GM12874 (cell line): Measurements from ENCODE around the gene NUBP1.

Experiments
- TF ChIP-seq, protein P1 (sequence below): IDR thresholded peaks from 2 replicates; pipeline ENCODE4 v1.5.1; 2011; ENCODE audit warnings: low read depth, mild to moderate bottlenecking, control low read depth, low read length, moderate library complexity; ENCODE audit not compliant: insufficient read depth

The NUBP1 gene

GRCh38 chr16:10791048-10791447 is 47.4 kb downstream of the NUBP1 start:
- TF ChIP-seq, protein P1, sequence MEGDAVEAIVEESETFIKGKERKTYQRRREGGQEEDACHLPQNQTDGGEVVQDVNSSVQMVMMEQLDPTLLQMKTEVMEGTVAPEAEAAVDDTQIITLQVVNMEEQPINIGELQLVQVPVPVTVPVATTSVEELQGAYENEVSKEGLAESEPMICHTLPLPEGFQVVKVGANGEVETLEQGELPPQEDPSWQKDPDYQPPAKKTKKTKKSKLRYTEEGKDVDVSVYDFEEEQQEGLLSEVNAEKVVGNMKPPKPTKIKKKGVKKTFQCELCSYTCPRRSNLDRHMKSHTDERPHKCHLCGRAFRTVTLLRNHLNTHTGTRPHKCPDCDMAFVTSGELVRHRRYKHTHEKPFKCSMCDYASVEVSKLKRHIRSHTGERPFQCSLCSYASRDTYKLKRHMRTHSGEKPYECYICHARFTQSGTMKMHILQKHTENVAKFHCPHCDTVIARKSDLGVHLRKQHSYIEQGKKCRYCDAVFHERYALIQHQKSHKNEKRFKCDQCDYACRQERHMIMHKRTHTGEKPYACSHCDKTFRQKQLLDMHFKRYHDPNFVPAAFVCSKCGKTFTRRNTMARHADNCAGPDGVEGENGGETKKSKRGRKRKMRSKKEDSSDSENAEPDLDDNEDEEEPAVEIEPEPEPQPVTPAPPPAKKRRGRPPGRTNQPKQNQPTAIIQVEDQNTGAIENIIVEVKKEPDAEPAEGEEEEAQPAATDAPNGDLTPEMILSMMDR: no peak

DNA sequence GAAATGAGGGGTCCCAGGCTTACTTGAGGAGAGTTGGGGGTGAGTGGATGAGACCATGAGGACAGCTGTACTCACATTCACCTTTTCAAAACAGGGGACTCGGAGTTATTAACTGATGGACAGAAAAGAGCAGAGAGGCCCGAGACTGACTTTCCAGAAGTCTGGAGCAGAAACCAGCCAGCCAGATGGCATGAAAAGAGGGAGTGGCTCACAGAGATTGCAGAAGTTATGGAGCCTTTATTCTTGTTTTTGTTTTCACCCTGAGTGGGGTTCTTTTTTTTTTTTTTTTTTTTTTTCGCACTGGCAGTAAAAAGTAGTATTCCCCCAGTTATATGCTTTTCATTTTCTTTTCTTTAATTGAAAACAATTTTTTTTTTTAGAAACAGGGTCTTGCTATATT is 56.1 kb downstream of the NUBP1 start:
- TF ChIP-seq, protein P1: no peak

GRCh38 chr16:10805334-10805733 is 61.7 kb downstream of the NUBP1 start:
- TF ChIP-seq, protein P1: no peak

DNA sequence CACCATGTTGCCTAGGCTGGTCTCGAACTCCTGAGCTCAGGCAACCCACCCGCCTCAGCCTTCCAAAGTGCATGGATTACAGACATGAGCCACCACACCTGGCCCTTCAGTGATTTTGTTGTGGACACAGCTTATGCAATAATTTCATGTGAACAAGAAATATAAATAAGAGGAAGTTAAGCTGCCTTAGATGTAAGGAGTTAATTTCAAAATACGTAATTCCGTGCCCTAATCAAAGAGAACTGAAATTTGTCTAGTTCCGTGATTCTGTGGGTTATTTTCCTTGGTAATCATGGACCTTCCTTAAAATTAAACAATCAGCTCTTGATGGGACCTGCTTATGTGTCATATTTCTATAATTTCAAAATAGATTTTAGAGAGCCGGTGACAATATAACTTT is 63.1 kb downstream of the NUBP1 start:
- TF ChIP-seq, protein P1: no peak

DNA sequence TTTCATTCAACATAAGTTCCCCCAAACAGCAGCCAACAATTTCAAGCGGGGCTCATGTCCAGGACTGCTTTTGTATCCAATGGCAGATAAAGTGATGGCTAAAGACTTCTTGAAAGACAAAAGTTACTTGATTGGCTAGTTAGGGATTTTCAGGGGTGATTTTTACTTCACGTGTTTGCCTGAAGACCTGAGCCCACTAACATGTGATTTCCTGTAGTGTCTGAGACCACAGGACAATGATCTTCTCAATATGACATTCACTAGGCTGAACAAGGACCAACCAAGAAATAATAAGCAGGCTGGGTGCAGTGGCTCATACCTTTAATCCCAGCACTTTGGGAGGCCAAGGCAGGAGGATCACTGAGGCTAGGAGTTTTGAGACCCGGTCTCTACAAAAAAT is 64.6 kb downstream of the NUBP1 start:
- TF ChIP-seq, protein P1: no peak

- TF ChIP-seq, protein P1: no peak
These were observed 65.2 kb downstream of the NUBP1 start for GRCh38 chr16:10808850-10809249.

DNA sequence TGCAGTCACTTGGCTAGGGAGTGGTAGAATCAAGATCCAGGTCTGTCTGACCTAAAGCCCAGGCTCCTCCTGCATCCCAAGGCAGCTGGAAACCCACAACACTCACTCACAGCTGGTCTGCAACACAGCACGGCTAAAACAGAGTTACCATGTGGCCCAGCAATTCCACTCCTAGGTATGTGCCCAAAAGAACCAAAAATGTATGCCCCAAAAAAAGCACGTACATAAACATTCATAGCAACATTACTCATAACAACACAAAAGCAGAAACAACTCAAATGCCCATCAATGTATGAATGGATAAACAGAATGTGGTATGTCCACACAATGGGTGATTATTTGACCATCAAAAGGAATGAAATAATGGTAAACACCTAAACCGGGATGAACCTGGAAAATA is 66.1 kb downstream of the NUBP1 start:
- TF ChIP-seq, protein P1: no peak
